Measurements from ENCODE around the gene OTUD4. TPM values are rescaled to one million over a fixed set of nuclear protein-coding genes. Genes with fewer than 3 reads are reported as not detected.

OTUD4 gene
- polyA plus RNA-seq, 3 donors, result 7.5 to 14.4 (median 9.0) TPM

GRCh38 chr4:145102619-145103018, 77.8 kb downstream of the OTUD4 start:
- Histone ChIP-seq H3K4me2 (replicated peaks; ENCODE audit: extremely low read depth, low read length, poor library complexity, severe bottlenecking) (no peak overlapping the region), H2AFZ (ENCODE audit: insufficient read depth, low read depth, low read length, poor library complexity, severe bottlenecking) (no peak overlapping the region), H3K27me3 (ENCODE audit: control insufficient read depth in 2 of 2, insufficient read depth in 2 of 2, low read length in 2 of 2) (no peaks in the 10 kb centered on the region), H3K9ac (ENCODE audit: insufficient read depth, low read length, poor library complexity, severe bottlenecking) (no peak overlapping the region), H3K4me1 (ENCODE audit: control insufficient read depth in 1 of 2, insufficient read depth in 2 of 2, low read length in 2 of 2) (peaks cover 23 to 34% of the 10 kb centered on the region in 2 donors), H3K79me2 (ENCODE audit: insufficient read depth, low read length) (peaks cover 72% of the 10 kb centered on the region), H3K9me3 (replicated peaks in 1 of 2; ENCODE audit: control insufficient read depth in 1 of 2, insufficient read depth in 1 of 2, low read length in 2 of 2) (no peaks in the 10 kb centered on the region), H3K4me3 (replicated peaks in 1 of 3; ENCODE audit: low read depth in 2 of 3, low read length in 3 of 3) (no peak overlapping the region), H3K27ac (ENCODE audit: low read depth in 1 of 2, low read length in 2 of 2) (peak overlapping the region in 1 of 2 donors; percentile 43), H4K20me1 (ENCODE audit: insufficient read depth, low read length) (peaks cover 4% of the 10 kb centered on the region), H3K36me3 (replicated peaks in 1 of 2; ENCODE audit: control insufficient read depth in 1 of 2, insufficient read depth in 2 of 2, low read length in 2 of 2) (peaks cover 34 to 35% of the 10 kb centered on the region in 2 donors)
- no peak for TF ChIP-seq CTCF (IDR thresholded peaks at IDR 0.05)
- H3K4me1 Mint-ChIP-seq, result peaks cover 18% of the 10 kb centered on the region
- 100% methylated on average over 1 of the region's 2 CpGs for WGBS (ENCODE audit: insufficient coverage)
- DNase-seq, result no peak
- H3K27me3 Mint-ChIP-seq (ENCODE audit: low read depth in 3 of 3), result no peaks in the 10 kb centered on the region
- H3K9me3 Mint-ChIP-seq, result no peaks in the 10 kb centered on the region
- no peak overlapping the region for H3K4me3 Mint-ChIP-seq
- no peak overlapping the region for H3K27ac Mint-ChIP-seq
- intact Hi-C loops (cut with micrococcal nuclease), result loop anchor here in 1 of 2 donors (10.0 kb wide), 1 partner anchor 82 kb away; the partner anchor contains the start of gene OTUD4
- peaks cover 20 to 24% of the 10 kb centered on the region in 2 donors for H3K36me3 Mint-ChIP-seq

GRCh38 chr4:145101091-145101490, 79.3 kb downstream of the OTUD4 start:
- Mint-ChIP-seq H3K4me3 (no peak overlapping the region), H3K27ac (no peak overlapping the region), H3K36me3 (peaks cover 10 to 14% of the 10 kb centered on the region in 2 donors), H3K9me3 (no peaks in the 10 kb centered on the region), H3K27me3 (ENCODE audit: low read depth in 3 of 3) (no peaks in the 10 kb centered on the region), H3K4me1 (peaks cover 29% of the 10 kb centered on the region)
- TF ChIP-seq CTCF (IDR thresholded peaks at IDR 0.05), result no peak
- Histone ChIP-seq H3K4me3 (replicated peaks in 1 of 3; ENCODE audit: low read depth in 2 of 3, low read length in 3 of 3) (no peak overlapping the region), H2AFZ (ENCODE audit: insufficient read depth, low read depth, low read length, poor library complexity, severe bottlenecking) (no peak overlapping the region), H3K79me2 (ENCODE audit: insufficient read depth, low read length) (peaks cover 85% of the 10 kb centered on the region), H3K27me3 (ENCODE audit: control insufficient read depth in 2 of 2, insufficient read depth in 2 of 2, low read length in 2 of 2) (no peaks in the 10 kb centered on the region), H3K4me1 (ENCODE audit: control insufficient read depth in 1 of 2, insufficient read depth in 2 of 2, low read length in 2 of 2) (peaks cover 33 to 43% of the 10 kb centered on the region in 2 donors), H3K36me3 (replicated peaks in 1 of 2; ENCODE audit: control insufficient read depth in 1 of 2, insufficient read depth in 2 of 2, low read length in 2 of 2) (peaks cover 19 to 20% of the 10 kb centered on the region in 2 donors), H3K9me3 (replicated peaks in 1 of 2; ENCODE audit: control insufficient read depth in 1 of 2, insufficient read depth in 1 of 2, low read length in 2 of 2) (no peaks in the 10 kb centered on the region), H3K4me2 (replicated peaks; ENCODE audit: extremely low read depth, low read length, poor library complexity, severe bottlenecking) (no peak overlapping the region), H4K20me1 (ENCODE audit: insufficient read depth, low read length) (peaks cover 4% of the 10 kb centered on the region), H3K27ac (ENCODE audit: low read depth in 1 of 2, low read length in 2 of 2) (no peak overlapping the region), H3K9ac (ENCODE audit: insufficient read depth, low read length, poor library complexity, severe bottlenecking) (no peak overlapping the region)
- 100% methylated on average over 1 of the region's 1 CpG for WGBS (ENCODE audit: insufficient coverage)
- intact Hi-C loops (cut with micrococcal nuclease), result loop anchor here in 1 of 2 donors (10.0 kb wide), 1 partner anchor 84 kb away; the partner anchor contains the start of gene OTUD4
- no peak for DNase-seq
